ENCODE data around the gene ADORA2A. TPM values are rescaled to one million over a fixed set of nuclear protein-coding genes. Genes with fewer than 3 reads are reported as not detected.

ADORA2A gene
- total and polyA plus RNA-seq, 2 of the 8 experiments (the other 6 are each of a cell fraction or from before 2014, with no cell fraction given): 7.1 to 20.3 TPM

DNA sequence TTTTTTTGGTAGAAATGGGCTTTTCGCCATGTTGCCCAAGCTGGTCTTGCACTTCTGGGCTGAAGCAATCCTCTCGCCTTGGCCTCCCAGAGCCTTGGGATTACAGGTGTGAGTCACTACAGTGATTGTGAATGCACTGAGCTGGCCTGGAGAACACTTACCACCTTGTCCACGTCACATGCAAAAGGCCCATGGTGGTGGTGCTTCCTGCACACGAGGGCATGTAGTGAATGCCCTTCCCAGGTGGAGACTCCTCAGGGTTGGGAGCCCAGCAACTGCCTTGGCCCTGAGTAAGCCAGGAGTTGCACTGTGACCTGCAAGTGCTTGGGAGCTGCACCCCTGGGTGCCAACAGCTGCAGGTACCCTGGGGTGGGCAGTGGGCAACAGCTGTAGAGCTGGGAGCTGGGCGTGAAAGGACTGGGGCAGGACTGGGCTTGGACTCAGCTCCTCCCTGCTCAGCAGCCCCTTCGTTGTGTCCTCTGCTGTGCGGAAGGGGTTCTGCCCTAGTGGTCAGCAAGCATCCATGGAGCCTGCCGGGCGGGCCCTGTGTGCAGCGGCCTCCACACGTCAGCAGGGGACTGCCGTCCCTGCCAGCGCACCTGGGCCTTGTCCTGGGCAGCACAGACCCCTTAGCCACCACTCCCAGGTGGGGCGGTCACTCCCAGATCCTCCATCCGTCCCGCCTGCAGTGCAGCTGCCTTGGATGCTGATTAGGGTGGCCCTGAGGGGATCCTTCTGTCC lies 9.3 kb upstream of the ADORA2A start:
- POLR2A ChIA-PET (ENCODE audit: partially characterized antibody): interaction anchor here (0.6 kb wide), 2 partner anchors 14 to 251 kb away, joined by 3 read pairs; no protein-coding TSS in a partner anchor
- Histone ChIP-seq H3K79me2 (ENCODE audit: control insufficient read depth in 1 of 2, insufficient read depth in 2 of 2, low read length in 2 of 2) (no peaks in the 10 kb centered on the region), H2BK12ac (ENCODE audit: low read depth, low read length) (no peak overlapping the region), H4K8ac (ENCODE audit: extremely low read depth, insufficient read depth, low read length) (peak overlapping the region; percentile 9; the same call in 1 of the 2 replicates), H2BK20ac (ENCODE audit: low read length) (no peak overlapping the region), H3K56ac (replicated peaks; ENCODE audit: insufficient read length, low read depth, low read length) (no peak overlapping the region), H3K23ac (ENCODE audit: insufficient read length) (no peak overlapping the region), H4K91ac (replicated peaks; ENCODE audit: insufficient read length, low read length) (no peak overlapping the region), H3K27ac (ENCODE audit: low read depth, low read length) (0 out of 2 replicates have a peak overlapping the region, but pooled peaks have one; percentile 43), H3K4me1 (replicated peaks in 1 of 4; ENCODE audit: control insufficient read depth in 3 of 4, insufficient read depth in 4 of 4, low read length in 3 of 4) (peaks cover 0 to 32% (median 15%) of the 10 kb centered on the region in 4 experiments; a peak in 6 of 7 replicates), H3K18ac (ENCODE audit: extremely low read depth, low read length) (no peak overlapping the region), H4K20me1 (replicated peaks in 1 of 2; ENCODE audit: control insufficient read depth in 1 of 2, insufficient read depth in 2 of 2, low read length in 2 of 2) (no peaks in the 10 kb centered on the region), H3K27me3 (replicated peaks in 1 of 4; ENCODE audit: control insufficient read depth in 3 of 4, extremely low read depth in 1 of 4, insufficient read depth in 3 of 4, low read length in 3 of 4) (no peaks in the 10 kb centered on the region), H3K4me2 (ENCODE audit: insufficient read depth in 1 of 2, low read depth in 2 of 2, low read length in 2 of 2) (no peak overlapping the region), H3K14ac (ENCODE audit: insufficient read length) (no peak overlapping the region), H3K4me3 (ENCODE audit: extremely low read depth in 1 of 4, insufficient read depth in 2 of 4, low read depth in 3 of 4, low read length in 4 of 4) (no peak overlapping the region), H2BK15ac (ENCODE audit: low read length) (peak overlapping the region; percentile 25; the same call in 1 of the 2 replicates), H3K9ac (replicated peaks in 1 of 4; ENCODE audit: extremely low read depth in 1 of 4, low read depth in 3 of 4, low read length in 3 of 4) (no peak overlapping the region), H3K79me1 (ENCODE audit: low read depth, low read length) (no peaks in the 10 kb centered on the region), H3K4ac (replicated peaks; ENCODE audit: insufficient read length, low read depth, low read length) (no peak overlapping the region), H3K23me2 (ENCODE audit: low read depth, low read length) (no peaks in the 10 kb centered on the region), H4K5ac (ENCODE audit: insufficient read length, low read depth, low read length) (no peak overlapping the region), H3K36me3 (ENCODE audit: control insufficient read depth in 2 of 4, insufficient read depth in 4 of 4, low read length in 3 of 4) (peaks cover 6 to 12% (median 10%) of the 10 kb centered on the region in 4 experiments; a peak in 7 of 8 replicates), H2AK5ac (ENCODE audit: low read depth, low read length) (0 out of 2 replicates have a peak overlapping the region, but pooled peaks have one; percentile 24), H2BK5ac (ENCODE audit: low read depth, low read length) (peak overlapping the region; percentile 60), H2AFZ (ENCODE audit: low read length) (no peak overlapping the region), H3K9me3 (ENCODE audit: insufficient read depth in 2 of 2, low read depth in 1 of 2, low read length in 1 of 2) (no peaks in the 10 kb centered on the region), H2BK120ac (replicated peaks; ENCODE audit: low read depth, low read length) (no peak overlapping the region)
- FAIRE-seq (no peak), DNase-seq (ENCODE audit: low read depth in 1 of 2, low spot score in 2 of 2) (no peak)
- WGBS, 2 experiments (ENCODE audit: extremely low coverage in 1 of 2, insufficient coverage in 1 of 2, insufficient read length in 1 of 2, insufficient replicate concordance in 2 of 2, low coverage in 1 of 2, low lambda C conversion rate in 2 of 2, missing lambda C conversion rate in 1 of 2): 90% methylated on average over 13 of the region's 16 CpGs; no CpG with 5 or more reads in 1 of the 2 experiments
- CTCF ChIA-PET (ENCODE audit: partially characterized antibody): interaction anchor here (0.6 to 10.6 kb wide), 12 partner anchors 9 to 133 kb away, joined by 3 to 201 read pairs (median 5); partner anchors contain the start of genes ADORA2A and UPB1
- TF ChIP-seq CHD2 (IDR thresholded peaks at IDR 0.05; ENCODE audit: low read length) (no peak), HDAC2 (IDR thresholded peaks at IDR 0.05; ENCODE audit: borderline replicate concordance in 1 of 2, low read depth in 2 of 2, low read length in 2 of 2) (no peak), YY1 (IDR thresholded peaks at IDR 0.05; ENCODE audit: low read depth, low read length) (no peak), BACH1 (IDR thresholded peaks at IDR 0.05; ENCODE audit: low read length) (no peak), SAP30 (IDR thresholded peaks at IDR 0.05; ENCODE audit: insufficient read depth, insufficient replicate concordance, low read length) (no peak), ASH2L (IDR thresholded peaks at IDR 0.05; ENCODE audit: low read length) (no peak), TAF7 (optimal IDR thresholded peaks at IDR 0.05; ENCODE audit: borderline replicate concordance, low read depth, low read length) (no peak), RBBP5 (IDR thresholded peaks at IDR 0.05; ENCODE audit: borderline replicate concordance, low read depth, low read length) (no peak), RAD21 (IDR thresholded peaks at IDR 0.05 in 1 of 2, conservative IDR thresholded peaks at IDR 0.05 in 1 of 2; ENCODE audit: low read depth in 2 of 2, low read length in 2 of 2) (no peak), KDM5A (IDR thresholded peaks at IDR 0.05; ENCODE audit: low read length) (no peak), POU5F1 (IDR thresholded peaks at IDR 0.05; ENCODE audit: low read depth, low read length) (no peak), RFX5 (IDR thresholded peaks at IDR 0.05; ENCODE audit: borderline replicate concordance, low read depth, low read length) (no peak)
